Natural killer cell (primary cell): ENCODE data around the gene TBCK. TPM values are rescaled to one million over a fixed set of nuclear protein-coding genes. Genes with fewer than 3 reads are reported as not detected.
"Not testable (repeated sequence)": the region's sequence is repeated elsewhere in the genome, so short reads cannot be mapped to it uniquely, and the experiment has no call there.

Source experiments
- ATAC-seq, 3 donors: fragments of 150-1000 bp in 2 of 3; fragments of 200-7000 bp in 1 of 3; cut with Tn5 transposase; 1 replicate in 1 of 3; 2 replicates in 2 of 3; pipeline ENCODE4 v1.10.0; 2021; ENCODE audit warnings: mild to moderate bottlenecking in 2 of 3, moderate library complexity in 2 of 3
- DNase-seq, 2 donors: peaks; one replicate each; pipeline versions ENCODE4 v3.0.0 to v3.0.0-alpha.2; 2013 to 2021; ENCODE audit warnings: mixed read lengths in 1 of 2
- H3K27ac ChIP-seq: one replicate; pipeline ENCODE4 v1.5.1; 2013; ENCODE audit warnings: mild to moderate bottlenecking, low read length
- H3K27me3 ChIP-seq: one replicate; pipeline ENCODE4 v1.6.1; 2013; ENCODE audit warnings: low read length; ENCODE audit not compliant: control insufficient read depth, insufficient read depth
- H3K36me3 ChIP-seq: one replicate; pipeline ENCODE4 v1.6.1; 2013; ENCODE audit warnings: low read length; ENCODE audit not compliant: control insufficient read depth, insufficient read depth
- H3K4me1 ChIP-seq: one replicate; pipeline ENCODE4 v1.6.1; 2013; ENCODE audit warnings: low read length; ENCODE audit not compliant: control insufficient read depth, insufficient read depth
- H3K4me3 ChIP-seq: one replicate; pipeline ENCODE4 v1.5.1; 2013; ENCODE audit warnings: low read length
- H3K9me3 ChIP-seq: one replicate; pipeline ENCODE4 v1.6.1; 2013; ENCODE audit warnings: low read length; ENCODE audit not compliant: control insufficient read depth, insufficient read depth
- H3K27ac Mint-ChIP-seq, 2 donors: one replicate each; pipeline ENCODE4 v1.8.0; 2022; ENCODE audit warnings: mild to moderate bottlenecking in 2 of 2, mixed read lengths in 2 of 2, moderate library complexity in 1 of 2
- H3K27me3 Mint-ChIP-seq, 2 donors: one replicate each; pipeline ENCODE4 v1.8.0; 2022; ENCODE audit warnings: low read depth in 2 of 2, mixed read lengths in 2 of 2
- H3K36me3 Mint-ChIP-seq: one replicate; pipeline ENCODE4 v1.8.0; 2022; ENCODE audit warnings: mixed read lengths
- H3K4me1 Mint-ChIP-seq, 2 donors: one replicate each; pipeline ENCODE4 v1.8.0; 2022; ENCODE audit warnings: mixed read lengths in 2 of 2
- H3K4me3 Mint-ChIP-seq: one replicate; pipeline ENCODE4 v1.8.0; 2022; ENCODE audit warnings: mild to moderate bottlenecking, moderate library complexity, mixed read lengths
- H3K9me3 Mint-ChIP-seq, 2 donors: one replicate each; pipeline ENCODE4 v1.8.0; 2022; ENCODE audit warnings: mixed read lengths in 2 of 2
- WGBS: methylation state at CpG from one replicate; pipeline ENCODE4 v1.1.7; 2013; ENCODE audit warnings: missing lambda C conversion rate; ENCODE audit not compliant: insufficient coverage; 5-methylcytosine and 5-hydroxymethylcytosine counted together
- intact Hi-C: fragments of 100-400 bp; cut with micrococcal nuclease; formaldehyde crosslinking; loops from one replicate; pipeline ENCODE4 v1.14.2; 2022
- total RNA-seq, 4 donors: library from RNA; stranded (reverse); fragments of 120-200 nt in 1 of 4; gene quantifications; one replicate each; pipeline versions ENCODE4 v1.2.3 to v1.2.4, GENCODE V29; 2013 to 2022
- TF ChIP-seq, protein P1 (sequence below): fragments of 200-600 bp; IDR thresholded peaks from one replicate; pipeline ENCODE4 v1.8.0; 2022; ENCODE audit warnings: antibody characterized with exemption

TBCK gene
- total RNA-seq, 3 donors from 2014 or later (not counting 1 experiment from before 2014, with no cell fraction given) = 49.5 to 78.5 (median 54.2) TPM

GRCh38 chr4:106114270-106114669 is 201.7 kb downstream of the TBCK start:
- Mint-ChIP-seq H3K27me3 (no peaks in the 10 kb centered on the region), H3K36me3 (peaks cover 41% of the 10 kb centered on the region), H3K27ac (no peak overlapping the region), H3K9me3 (peaks cover 5 to 21% of the 10 kb centered on the region in 2 donors), H3K4me3 (no peak overlapping the region), H3K4me1 (peaks cover 1% of the 10 kb centered on the region in 2 donors)
- TF ChIP-seq, protein P1, sequence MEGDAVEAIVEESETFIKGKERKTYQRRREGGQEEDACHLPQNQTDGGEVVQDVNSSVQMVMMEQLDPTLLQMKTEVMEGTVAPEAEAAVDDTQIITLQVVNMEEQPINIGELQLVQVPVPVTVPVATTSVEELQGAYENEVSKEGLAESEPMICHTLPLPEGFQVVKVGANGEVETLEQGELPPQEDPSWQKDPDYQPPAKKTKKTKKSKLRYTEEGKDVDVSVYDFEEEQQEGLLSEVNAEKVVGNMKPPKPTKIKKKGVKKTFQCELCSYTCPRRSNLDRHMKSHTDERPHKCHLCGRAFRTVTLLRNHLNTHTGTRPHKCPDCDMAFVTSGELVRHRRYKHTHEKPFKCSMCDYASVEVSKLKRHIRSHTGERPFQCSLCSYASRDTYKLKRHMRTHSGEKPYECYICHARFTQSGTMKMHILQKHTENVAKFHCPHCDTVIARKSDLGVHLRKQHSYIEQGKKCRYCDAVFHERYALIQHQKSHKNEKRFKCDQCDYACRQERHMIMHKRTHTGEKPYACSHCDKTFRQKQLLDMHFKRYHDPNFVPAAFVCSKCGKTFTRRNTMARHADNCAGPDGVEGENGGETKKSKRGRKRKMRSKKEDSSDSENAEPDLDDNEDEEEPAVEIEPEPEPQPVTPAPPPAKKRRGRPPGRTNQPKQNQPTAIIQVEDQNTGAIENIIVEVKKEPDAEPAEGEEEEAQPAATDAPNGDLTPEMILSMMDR = no peak
- DNase-seq (no peak), ATAC-seq (no peak)
- peaks cover 14% of the 10 kb centered on the region for H3K9me3 ChIP-seq
- H3K36me3 ChIP-seq = peaks cover 21% of the 10 kb centered on the region
- 97% methylated on average over 8 of the region's 8 CpGs for WGBS
- no peaks in the 10 kb centered on the region for H3K4me1 ChIP-seq
- intact Hi-C loops = no loop called here
- no peak overlapping the region for H3K4me3 ChIP-seq
- no peaks in the 10 kb centered on the region for H3K27me3 ChIP-seq
- no peak overlapping the region for H3K27ac ChIP-seq

- ATAC-seq = not testable (repeated sequence)
Observed at GRCh38 chr4:106111778-106112469, 204.1 kb downstream of the TBCK start.

GRCh38 chr4:106109929-106110328 is 206.1 kb downstream of the TBCK start:
- H3K36me3 ChIP-seq = peaks cover 11% of the 10 kb centered on the region
- TF ChIP-seq, protein P1 = no peak
- peaks cover 0 to 4% of the 10 kb centered on the region in 2 donors for H3K4me1 Mint-ChIP-seq
- no peak overlapping the region for H3K27ac Mint-ChIP-seq
- no peak overlapping the region for H3K4me3 Mint-ChIP-seq
- 96% methylated on average over 6 of the region's 6 CpGs for WGBS
- H3K27me3 Mint-ChIP-seq = no peaks in the 10 kb centered on the region
- intact Hi-C loops = no loop called here
- no peak for ATAC-seq
- peaks cover 8 to 25% of the 10 kb centered on the region in 2 donors for H3K9me3 Mint-ChIP-seq
- H3K27ac ChIP-seq = no peak overlapping the region
- H3K4me3 ChIP-seq = no peak overlapping the region
- H3K4me1 ChIP-seq = no peaks in the 10 kb centered on the region
- DNase-seq = no peak
- H3K27me3 ChIP-seq = no peaks in the 10 kb centered on the region
- peaks cover 14% of the 10 kb centered on the region for H3K9me3 ChIP-seq
- peaks cover 65% of the 10 kb centered on the region for H3K36me3 Mint-ChIP-seq

More at GRCh38 chr4:106111778-106112469, 204.1 kb downstream of the TBCK start:
- DNase-seq, intact Hi-C loops, H3K27ac ChIP-seq, H3K4me1 ChIP-seq, H3K27me3 ChIP-seq, H3K4me1 Mint-ChIP-seq, H3K27me3 Mint-ChIP-seq, H3K4me3 ChIP-seq, H3K27ac Mint-ChIP-seq, H3K4me3 Mint-ChIP-seq: not testable (repeated sequence)
- WGBS = 100% methylated on average over 2 of the region's 2 CpGs
- peaks cover 14% of the 10 kb centered on the region for H3K9me3 ChIP-seq
- Mint-ChIP-seq H3K9me3 (peaks cover 8 to 25% of the 10 kb centered on the region in 2 donors), H3K36me3 (peaks cover 63% of the 10 kb centered on the region)
- peaks cover 21% of the 10 kb centered on the region for H3K36me3 ChIP-seq

DNA sequence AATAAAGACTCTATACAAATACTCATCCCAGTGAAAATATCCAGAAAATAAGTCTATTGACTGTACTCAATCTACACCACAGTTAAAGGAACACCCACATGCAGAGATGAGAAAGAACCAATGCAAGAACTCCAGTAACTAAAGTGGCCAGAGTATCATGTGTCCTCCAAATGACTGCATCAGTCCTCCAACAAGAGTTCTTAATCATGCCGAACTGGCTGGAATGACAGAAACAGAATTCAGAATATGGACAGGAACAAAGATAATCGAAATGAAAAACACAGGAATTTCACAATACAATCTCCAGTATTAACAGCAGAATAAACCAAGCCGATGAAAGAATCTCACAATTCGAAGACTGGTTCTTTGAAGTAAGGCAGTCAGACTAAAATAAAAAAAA is 210.3 kb downstream of the TBCK start:
- Mint-ChIP-seq H3K9me3 (peaks cover 4 to 10% of the 10 kb centered on the region in 2 donors), H3K4me3 (no peak overlapping the region), H3K27ac (no peak overlapping the region), H3K27me3 (no peaks in the 10 kb centered on the region), H3K4me1 (peaks cover 0 to 4% of the 10 kb centered on the region in 2 donors), H3K36me3 (peaks cover 38% of the 10 kb centered on the region)
- 90% methylated on average over 2 of the region's 4 CpGs for WGBS
- intact Hi-C loops = no loop called here
- Histone ChIP-seq H3K4me1 (no peaks in the 10 kb centered on the region), H3K36me3 (no peaks in the 10 kb centered on the region), H3K27me3 (no peaks in the 10 kb centered on the region), H3K27ac (no peak overlapping the region), H3K9me3 (peaks cover 8% of the 10 kb centered on the region), H3K4me3 (no peak overlapping the region)
- TF ChIP-seq, protein P1 = no peak
- DNase-seq (no peak), ATAC-seq (no peak)
